ENCODE measurements around the gene PHACTR4.
A peak's percentile ranks its signal among the peaks of the same experiment; 100 is the strongest.

DNA sequence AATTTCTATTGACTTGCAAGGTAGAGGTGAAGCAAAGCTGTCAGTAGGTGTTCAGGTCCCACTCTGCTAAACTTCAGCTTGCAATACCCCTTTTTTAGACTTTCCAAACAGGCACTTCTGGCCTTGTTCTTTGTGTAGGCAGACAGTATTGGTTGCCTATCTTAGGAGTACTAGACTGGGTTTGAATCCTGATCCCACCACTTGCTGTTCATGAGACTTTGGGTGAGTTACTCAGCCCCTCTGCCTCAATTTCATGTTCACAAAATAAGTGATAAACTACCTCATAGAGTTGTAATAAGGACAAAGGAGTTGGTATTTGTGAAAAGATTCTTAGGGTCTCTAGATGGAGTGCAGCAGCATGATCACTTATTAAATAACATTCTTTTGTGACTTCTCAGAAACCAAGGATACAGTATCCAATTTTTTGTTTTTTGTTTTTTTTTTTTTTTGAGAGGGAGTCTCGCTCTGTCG lies 141.5 kb downstream of the PHACTR4 start:
- TF ChIP-seq, protein P1, sequence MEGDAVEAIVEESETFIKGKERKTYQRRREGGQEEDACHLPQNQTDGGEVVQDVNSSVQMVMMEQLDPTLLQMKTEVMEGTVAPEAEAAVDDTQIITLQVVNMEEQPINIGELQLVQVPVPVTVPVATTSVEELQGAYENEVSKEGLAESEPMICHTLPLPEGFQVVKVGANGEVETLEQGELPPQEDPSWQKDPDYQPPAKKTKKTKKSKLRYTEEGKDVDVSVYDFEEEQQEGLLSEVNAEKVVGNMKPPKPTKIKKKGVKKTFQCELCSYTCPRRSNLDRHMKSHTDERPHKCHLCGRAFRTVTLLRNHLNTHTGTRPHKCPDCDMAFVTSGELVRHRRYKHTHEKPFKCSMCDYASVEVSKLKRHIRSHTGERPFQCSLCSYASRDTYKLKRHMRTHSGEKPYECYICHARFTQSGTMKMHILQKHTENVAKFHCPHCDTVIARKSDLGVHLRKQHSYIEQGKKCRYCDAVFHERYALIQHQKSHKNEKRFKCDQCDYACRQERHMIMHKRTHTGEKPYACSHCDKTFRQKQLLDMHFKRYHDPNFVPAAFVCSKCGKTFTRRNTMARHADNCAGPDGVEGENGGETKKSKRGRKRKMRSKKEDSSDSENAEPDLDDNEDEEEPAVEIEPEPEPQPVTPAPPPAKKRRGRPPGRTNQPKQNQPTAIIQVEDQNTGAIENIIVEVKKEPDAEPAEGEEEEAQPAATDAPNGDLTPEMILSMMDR (IDR thresholded peaks at IDR 0.05; ENCODE audit: extremely low read depth in 1 of 2, insufficient read depth in 1 of 2, low read depth in 1 of 2, low read length in 2 of 2), result no peak
- TF ChIP-seq POLR2A (IDR thresholded peaks at IDR 0.05; ENCODE audit: low read depth, low read length) (peak; percentile 74), POLR2AphosphoS5 (IDR thresholded peaks at IDR 0.05; ENCODE audit: insufficient read depth, low read depth, low read length) (peak; percentile 87), MAX (IDR thresholded peaks at IDR 0.05; ENCODE audit: insufficient read depth, insufficient read length) (no peak), EZH2 (IDR thresholded peaks at IDR 0.05; ENCODE audit: borderline replicate concordance, low read depth, low read length, severe bottlenecking) (no peak)

Measured in endothelial cell of umbilical vein (primary cell).